GM12865 (cell line): Measurements from ENCODE around the gene CDIP1.

Experiments used
- DNase-seq: peaks from one replicate; pipeline ENCODE4 v3.0.0; 2010; ENCODE audit warnings: low read depth
- H3K4me3 ChIP-seq: 2 replicates; pipeline ENCODE4 v1.5.1; 2011; ENCODE audit warnings: mild to moderate bottlenecking, low read depth, low read length, control low read depth
- CTCF ChIP-seq: IDR thresholded peaks from 2 replicates; pipeline ENCODE4 v1.5.1; 2011; ENCODE audit warnings: low read length, control low read depth, low read depth, inconsistent platforms; ENCODE audit not compliant: insufficient read depth; ENCODE audit errors: missing control alignments

The CDIP1 gene

DNA sequence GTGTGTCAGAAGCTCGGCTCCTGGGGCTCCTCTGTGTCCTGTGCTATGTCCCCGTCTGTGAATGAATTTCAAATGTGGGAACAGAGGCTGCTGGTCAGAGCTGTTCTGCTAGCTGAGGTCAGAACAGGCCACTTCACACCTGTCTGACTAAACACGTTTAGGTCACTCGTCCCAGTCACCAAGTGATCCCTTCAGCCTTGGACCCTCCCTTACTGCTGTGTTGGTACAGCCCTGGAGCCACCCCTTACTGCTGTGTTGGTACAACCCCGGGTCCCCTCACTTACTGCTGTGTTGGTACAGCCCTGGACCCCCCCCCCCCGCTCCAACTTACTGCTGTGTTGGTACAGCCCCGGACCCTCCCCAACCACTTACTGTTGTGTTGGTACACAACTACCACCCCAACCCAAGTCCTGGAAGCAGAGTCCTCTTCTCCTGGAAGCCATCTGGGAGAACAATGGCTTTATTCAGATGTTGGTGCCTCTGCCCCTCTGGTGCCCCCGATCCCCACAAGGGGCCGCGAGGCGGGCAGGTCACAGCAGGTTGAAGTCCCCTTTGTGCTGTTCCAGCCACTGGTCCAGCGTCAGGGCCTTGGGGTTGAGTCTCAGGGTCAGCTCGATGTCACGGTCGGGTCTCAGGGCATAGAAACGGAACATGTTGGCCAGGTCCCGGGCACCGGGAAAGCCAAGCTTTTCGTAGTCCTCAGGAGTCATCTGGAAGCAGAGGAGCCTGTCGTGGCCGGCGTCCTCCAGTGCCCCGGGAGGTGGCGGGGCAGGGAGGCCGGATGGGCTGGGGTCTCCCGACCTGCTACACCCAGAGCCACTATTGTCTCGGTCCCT is 77.1 kb downstream of the CDIP1 start:
- TF ChIP-seq CTCF, result no peak
- DNase-seq, result no peak
- no peak overlapping the region for H3K4me3 ChIP-seq

DNA sequence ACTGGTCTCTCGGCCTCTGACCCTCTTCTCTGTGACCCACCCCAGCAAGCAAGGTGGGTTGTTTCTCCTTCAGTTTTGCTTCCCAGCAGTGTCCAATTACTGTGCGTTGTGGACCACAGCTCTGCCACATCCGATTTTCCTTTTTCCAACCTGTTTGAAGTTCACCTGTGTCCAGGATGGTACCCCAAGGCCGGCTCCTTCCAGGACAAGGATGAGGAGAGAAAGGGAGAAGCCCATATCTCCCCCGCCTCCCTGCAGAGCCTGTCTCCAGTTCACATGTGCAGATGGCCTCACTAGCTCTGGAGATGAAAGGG is 77.7 kb downstream of the CDIP1 start:
- no peak for DNase-seq
- no peak for TF ChIP-seq CTCF
- H3K4me3 ChIP-seq, result no peak overlapping the region
